Muscle layer of colon (tissue), 2 donors: ENCODE data around the gene PRR19.

Experiments
- H3K27ac ChIP-seq: one replicate; pipeline ENCODE4 v1.7.0; 2013; ENCODE audit warnings: low read depth, mild to moderate bottlenecking, low read length, moderate library complexity
- H3K27me3 ChIP-seq, 2 donors: one replicate each; pipeline ENCODE4 v1.7.0; 2013; ENCODE audit warnings: low read length in 2 of 2, mild to moderate bottlenecking in 2 of 2; ENCODE audit not compliant: insufficient read depth in 2 of 2, control insufficient read depth in 1 of 2
- H3K36me3 ChIP-seq: one replicate; pipeline ENCODE4 v1.7.0; 2013; ENCODE audit warnings: mild to moderate bottlenecking, low read length; ENCODE audit not compliant: insufficient read depth
- H3K4me1 ChIP-seq: one replicate; pipeline ENCODE4 v1.7.0; 2013; ENCODE audit warnings: mild to moderate bottlenecking, low read length; ENCODE audit not compliant: insufficient read depth
- H3K4me3 ChIP-seq, 2 donors: one replicate each; pipeline ENCODE4 v1.7.0; 2013; ENCODE audit warnings: low read length in 2 of 2, low read depth in 1 of 2, mild to moderate bottlenecking in 1 of 2, moderate library complexity in 1 of 2
- H3K9ac ChIP-seq: one replicate; pipeline ENCODE4 v1.7.0; 2013; ENCODE audit warnings: low read length
- H3K9me3 ChIP-seq: one replicate; pipeline ENCODE4 v1.7.0; 2013; ENCODE audit warnings: mild to moderate bottlenecking, low read length
- donor health status: abdominal sarcoma.
- donor health status: Adenocarcinoma of cecum.

Gene PRR19

DNA sequence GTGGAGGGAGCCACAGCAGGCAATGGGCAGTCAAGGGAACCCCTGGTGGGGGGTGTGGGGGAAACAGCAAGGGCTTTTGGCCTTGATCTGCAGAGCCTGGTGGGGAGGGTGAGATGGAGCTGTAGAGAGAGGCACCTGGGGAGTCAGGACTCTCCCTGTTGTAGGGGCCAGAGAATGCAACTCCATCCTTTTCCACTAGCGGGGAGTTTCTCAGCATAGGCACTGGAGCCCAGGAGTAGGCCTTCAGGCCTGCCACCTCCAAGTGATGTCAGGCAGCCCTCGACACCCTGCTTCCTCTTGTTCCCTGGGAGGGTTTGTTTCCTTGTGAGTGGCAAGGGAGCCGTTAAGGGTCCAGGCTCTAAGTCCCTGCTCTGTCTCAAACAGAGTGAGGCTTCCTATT is 48.5 kb downstream of the PRR19 start:
- H3K36me3 ChIP-seq = peaks cover 49% of the 10 kb centered on the region
- H3K27me3 ChIP-seq = no peaks in the 10 kb centered on the region
- H3K4me3 ChIP-seq = no peak overlapping the region
- H3K9me3 ChIP-seq = no peaks in the 10 kb centered on the region
- H3K9ac ChIP-seq = no peak overlapping the region
- H3K4me1 ChIP-seq = no peaks in the 10 kb centered on the region
- no peak overlapping the region for H3K27ac ChIP-seq

DNA sequence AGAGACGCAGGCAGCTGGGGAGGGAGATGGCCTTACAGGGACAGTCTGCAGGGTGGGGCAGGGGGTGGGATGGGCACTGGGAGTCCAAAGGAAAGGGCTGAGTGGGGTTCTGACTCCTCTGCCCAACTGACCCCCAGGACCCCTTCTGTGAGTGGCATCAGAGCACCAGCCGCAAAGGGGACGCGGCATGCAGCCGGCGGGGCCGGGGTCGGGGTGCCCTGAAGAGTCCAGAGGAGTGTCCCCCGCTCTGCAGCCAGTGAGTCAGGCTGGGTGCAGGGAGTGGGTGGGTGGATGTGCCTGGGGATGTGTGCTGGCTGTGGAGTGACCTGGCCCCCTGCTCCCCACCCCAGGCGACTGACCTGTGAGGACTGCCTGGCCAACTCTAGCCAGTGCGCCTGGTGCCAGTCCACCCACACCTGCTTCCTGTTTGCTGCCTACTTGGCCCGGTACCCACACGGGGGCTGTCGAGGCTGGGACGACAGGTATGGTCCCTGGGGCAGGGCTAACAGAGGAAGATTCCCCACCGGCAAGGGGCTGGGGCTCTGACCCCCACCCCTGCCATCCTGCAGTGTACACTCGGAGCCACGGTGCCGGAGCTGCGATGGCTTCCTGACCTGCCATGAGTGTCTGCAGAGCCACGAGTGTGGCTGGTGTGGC is 49.3 kb downstream of the PRR19 start:
- Histone ChIP-seq H3K4me3 (no peak overlapping the region), H3K27ac (no peak overlapping the region), H3K9me3 (no peaks in the 10 kb centered on the region), H3K36me3 (peaks cover 51% of the 10 kb centered on the region), H3K27me3 (no peaks in the 10 kb centered on the region), H3K4me1 (no peaks in the 10 kb centered on the region), H3K9ac (no peak overlapping the region)

DNA sequence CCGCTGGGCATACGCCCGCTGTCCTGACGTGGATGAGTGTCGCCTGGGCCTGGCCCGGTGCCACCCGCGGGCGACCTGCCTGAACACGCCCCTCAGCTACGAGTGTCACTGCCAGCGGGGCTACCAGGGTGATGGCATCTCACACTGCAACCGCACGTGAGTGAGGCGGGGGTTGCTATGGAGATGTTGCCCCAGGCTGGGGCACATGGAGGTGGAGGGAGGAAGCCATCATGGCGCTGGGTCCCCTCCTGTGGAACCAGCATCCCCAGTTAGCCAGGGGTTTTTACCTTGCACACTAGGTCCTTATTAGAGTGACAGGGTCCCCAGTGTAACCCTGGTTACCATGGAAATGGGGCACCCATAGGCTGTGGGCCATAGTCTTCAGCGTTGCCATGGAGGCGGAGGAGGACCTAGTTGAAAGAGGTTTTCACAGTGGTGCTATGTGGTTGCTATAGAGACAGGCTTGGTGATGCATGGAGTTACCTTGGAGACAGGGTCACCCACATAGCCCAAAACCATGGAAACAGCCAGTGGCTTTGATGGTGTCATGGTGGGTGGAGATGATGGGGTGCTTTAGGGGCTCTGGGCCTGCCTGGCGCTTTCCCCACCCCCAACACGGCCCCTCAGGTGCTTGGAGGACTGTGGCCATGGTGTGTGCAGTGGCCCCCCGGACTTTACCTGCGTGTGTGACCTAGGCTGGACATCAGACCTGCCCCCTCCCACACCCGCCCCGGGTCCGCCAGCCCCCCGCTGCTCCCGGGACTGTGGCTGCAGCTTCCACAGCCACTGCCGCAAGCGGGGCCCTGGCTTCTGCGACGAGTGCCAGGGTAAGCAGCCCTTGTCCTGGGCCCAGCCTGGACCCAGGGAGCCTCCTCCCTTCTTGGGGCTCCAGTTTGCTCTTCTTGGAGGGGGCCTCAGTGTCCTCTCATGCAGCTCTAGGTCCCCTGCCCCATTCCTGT is 50.6 kb downstream of the PRR19 start:
- no peaks in the 10 kb centered on the region for H3K27me3 ChIP-seq
- no peak overlapping the region for H3K9ac ChIP-seq
- peaks cover 63% of the 10 kb centered on the region for H3K36me3 ChIP-seq
- no peaks in the 10 kb centered on the region for H3K9me3 ChIP-seq
- H3K27ac ChIP-seq = no peak overlapping the region
- no peak overlapping the region for H3K4me3 ChIP-seq
- H3K4me1 ChIP-seq = no peaks in the 10 kb centered on the region

DNA sequence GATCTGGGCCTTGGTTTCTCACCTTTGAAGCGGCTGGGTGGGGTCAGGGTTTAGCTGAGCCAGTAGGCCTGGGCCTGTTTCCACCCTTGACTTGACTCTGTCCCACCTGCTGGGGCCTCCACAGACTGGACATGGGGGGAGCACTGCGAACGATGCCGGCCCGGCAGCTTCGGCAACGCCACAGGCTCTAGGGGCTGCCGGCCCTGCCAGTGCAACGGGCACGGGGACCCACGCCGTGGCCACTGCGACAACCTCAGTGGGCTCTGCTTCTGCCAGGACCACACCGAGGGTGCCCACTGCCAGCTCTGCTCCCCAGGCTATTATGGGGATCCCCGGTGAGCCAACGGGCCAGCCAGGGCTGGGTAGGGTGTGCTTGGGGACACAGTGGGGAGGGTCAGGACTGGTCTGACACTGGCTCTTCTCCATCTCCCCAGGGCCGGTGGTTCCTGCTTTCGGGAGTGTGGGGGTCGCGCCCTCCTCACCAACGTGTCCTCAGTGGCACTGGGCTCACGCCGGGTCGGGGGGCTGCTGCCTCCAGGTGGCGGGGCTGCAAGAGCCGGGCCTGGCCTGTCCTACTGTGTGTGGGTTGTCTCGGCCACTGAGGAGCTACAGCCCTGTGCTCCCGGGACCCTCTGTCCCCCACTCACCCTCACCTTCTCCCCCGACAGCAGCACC is 51.5 kb downstream of the PRR19 start:
- no peak overlapping the region for H3K27ac ChIP-seq
- no peaks in the 10 kb centered on the region for H3K4me1 ChIP-seq
- peaks cover 65% of the 10 kb centered on the region for H3K36me3 ChIP-seq

DNA sequence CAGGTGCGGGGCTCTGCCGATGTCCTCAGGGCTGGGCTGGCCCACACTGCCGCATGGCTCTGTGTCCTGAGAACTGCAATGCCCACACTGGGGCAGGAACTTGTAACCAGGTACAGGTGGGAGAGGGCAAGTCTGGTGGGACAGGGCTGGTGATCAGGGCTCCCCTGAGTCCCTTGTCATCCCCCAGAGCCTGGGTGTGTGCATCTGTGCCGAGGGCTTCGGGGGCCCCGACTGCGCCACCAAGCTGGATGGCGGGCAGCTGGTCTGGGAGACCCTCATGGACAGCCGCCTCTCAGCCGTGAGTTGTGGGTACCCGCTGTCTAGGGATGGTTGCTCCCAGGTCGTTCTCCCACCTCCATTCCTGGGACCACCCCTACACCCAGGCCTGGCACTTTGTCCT is 54.0 kb downstream of the PRR19 start:
- no peak overlapping the region for H3K4me3 ChIP-seq
- no peak overlapping the region for H3K27ac ChIP-seq
- peaks cover 55% of the 10 kb centered on the region for H3K36me3 ChIP-seq

More for the DNA sequence above, 51.5 kb downstream of the PRR19 start:
- H3K9me3 ChIP-seq = no peaks in the 10 kb centered on the region
- H3K27me3 ChIP-seq = no peaks in the 10 kb centered on the region
- no peak overlapping the region for H3K9ac ChIP-seq
- no peak overlapping the region for H3K4me3 ChIP-seq

DNA sequence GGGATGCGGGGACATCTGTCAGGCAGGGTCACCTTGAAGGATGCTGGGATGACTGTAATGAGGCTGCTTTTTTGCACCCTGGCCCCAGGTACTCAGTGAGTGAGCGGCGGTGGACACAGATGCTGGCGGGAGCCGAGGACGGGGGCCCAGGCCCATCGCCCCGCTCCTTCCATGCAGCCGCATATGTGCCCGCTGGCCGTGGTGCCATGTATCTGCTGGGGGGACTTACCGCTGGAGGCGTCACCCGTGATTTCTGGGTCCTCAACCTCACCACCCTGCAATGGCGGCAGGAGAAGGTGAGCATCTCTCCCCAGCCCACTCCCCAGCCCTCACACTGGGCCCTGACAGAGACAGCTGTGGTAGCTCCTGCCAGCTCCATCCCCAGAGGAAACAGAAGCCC is 54.8 kb downstream of the PRR19 start:
- H3K27ac ChIP-seq = no peak overlapping the region
- peaks cover 54% of the 10 kb centered on the region for H3K36me3 ChIP-seq

More for the DNA sequence above, 54.0 kb downstream of the PRR19 start:
- H3K27me3 ChIP-seq = no peaks in the 10 kb centered on the region
- no peaks in the 10 kb centered on the region for H3K4me1 ChIP-seq
- no peak overlapping the region for H3K9ac ChIP-seq
- H3K9me3 ChIP-seq = no peaks in the 10 kb centered on the region

DNA sequence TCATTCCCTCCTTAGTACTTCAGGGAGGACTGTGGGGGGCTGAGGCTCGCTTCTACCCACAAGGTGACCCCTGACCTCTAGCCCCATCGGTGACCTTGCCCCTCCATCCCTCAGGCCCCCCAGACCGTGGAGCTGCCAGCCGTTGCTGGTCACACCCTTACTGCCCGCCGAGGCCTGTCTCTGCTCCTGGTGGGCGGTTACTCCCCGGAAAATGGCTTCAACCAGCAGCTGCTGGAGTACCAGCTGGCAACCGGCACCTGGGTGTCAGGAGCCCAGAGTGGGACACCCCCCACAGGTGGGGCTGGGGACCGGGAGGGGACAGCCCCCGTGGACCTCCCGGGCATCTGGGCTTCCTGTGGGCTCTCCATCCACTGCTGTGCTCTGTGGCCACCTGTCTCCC is 55.4 kb downstream of the PRR19 start:
- Histone ChIP-seq H3K9me3 (no peaks in the 10 kb centered on the region), H3K36me3 (peaks cover 47% of the 10 kb centered on the region), H3K4me1 (no peaks in the 10 kb centered on the region), H3K9ac (no peak overlapping the region), H3K27me3 (no peaks in the 10 kb centered on the region), H3K4me3 (no peak overlapping the region), H3K27ac (no peak overlapping the region)

More for the DNA sequence above, 54.8 kb downstream of the PRR19 start:
- Histone ChIP-seq H3K4me3 (no peak overlapping the region), H3K9ac (no peak overlapping the region), H3K9me3 (no peaks in the 10 kb centered on the region), H3K27me3 (no peaks in the 10 kb centered on the region), H3K4me1 (no peaks in the 10 kb centered on the region)
